DOHH2 (cell line): ENCODE data around the gene SLC50A1.

Source experiments
- H3F3A ChIP-seq: fragments of 200-600 bp; sonication (generic), shearing (Covaris generic); 2 replicates; pipeline ENCODE4 v1.6.0; 2016; ENCODE audit warnings: antibody characterized with exemption, mild to moderate bottlenecking; ENCODE audit not compliant: control insufficient read depth, insufficient read depth
- H3K27ac ChIP-seq: fragments of 200-600 bp; sonication (generic); 2 replicates; pipeline ENCODE4 v1.5.1; 2014; ENCODE audit warnings: low read depth, mild to moderate bottlenecking, low read length, moderate library complexity
- H3K27me3 ChIP-seq: fragments of 200-600 bp; sonication (generic); 2 replicates; pipeline ENCODE4 v1.6.1; 2014; ENCODE audit warnings: mild to moderate bottlenecking, low read length, mixed read lengths; ENCODE audit not compliant: control insufficient read depth
- H3K36me3 ChIP-seq: fragments of 200-600 bp; sonication (generic); 2 replicates; pipeline ENCODE4 v1.6.1; 2014; ENCODE audit warnings: mild to moderate bottlenecking, low read length, moderate library complexity, mixed read lengths; ENCODE audit not compliant: control insufficient read depth
- H3K4me1 ChIP-seq: fragments of 200-600 bp; sonication (generic); 2 replicates; pipeline ENCODE4 v1.6.1; 2014; ENCODE audit warnings: mild to moderate bottlenecking, low read length, mixed read lengths; ENCODE audit not compliant: control insufficient read depth
- H3K4me2 ChIP-seq: fragments of 200-600 bp; sonication (generic); 2 replicates; pipeline ENCODE4 v1.6.0; 2014; ENCODE audit warnings: mild to moderate bottlenecking, low read length, moderate library complexity
- H3K4me3 ChIP-seq: fragments of 200-600 bp; sonication (generic); 2 replicates; pipeline ENCODE4 v1.5.1; 2014; ENCODE audit warnings: mild to moderate bottlenecking, low read length, mixed read lengths
- H3K79me2 ChIP-seq: fragments of 200-600 bp; sonication (generic); 2 replicates; pipeline ENCODE4 v1.6.1; 2014; ENCODE audit warnings: mild to moderate bottlenecking, low read length, mixed read lengths; ENCODE audit not compliant: control insufficient read depth
- H3K9me2 ChIP-seq: fragments of 200-600 bp; sonication (generic); replicated peaks from 2 replicates; pipeline ENCODE4 v1.6.1; 2014; ENCODE audit warnings: mild to moderate bottlenecking, low read length, mixed read lengths; ENCODE audit not compliant: control insufficient read depth
- H3K9me3 ChIP-seq: fragments of 200-600 bp; sonication (generic); 2 replicates; pipeline ENCODE4 v1.6.1; 2014; ENCODE audit warnings: antibody characterized with exemption, low read length, mixed read lengths; ENCODE audit not compliant: control insufficient read depth, insufficient read depth
- H4K20me1 ChIP-seq: fragments of 200-600 bp; sonication (generic); 2 replicates; pipeline ENCODE4 v1.6.0; 2014; ENCODE audit warnings: low read depth, mild to moderate bottlenecking, antibody characterized with exemption, low read length, moderate library complexity; ENCODE audit not compliant: control insufficient read depth, insufficient read depth
- CTCF ChIP-seq: fragments of 200-600 bp; sonication (generic); IDR thresholded peaks from one replicate; pipeline ENCODE4 v1.5.1; 2014; ENCODE audit warnings: antibody characterized with exemption, mild to moderate bottlenecking, low read depth, low read length; ENCODE audit not compliant: poor library complexity, severe bottlenecking
- EZH2phosphoT487 ChIP-seq: fragments of 200-600 bp; sonication (generic); IDR thresholded peaks from 2 replicates; pipeline ENCODE4 v1.6.1; 2017; ENCODE audit warnings: borderline replicate concordance, mild to moderate bottlenecking, antibody characterized with exemption, low read length, moderate library complexity, mixed read lengths

The SLC50A1 gene

GRCh38 chr1:155168456-155169210 lies 33.0 kb downstream of the SLC50A1 start:
- Histone ChIP-seq H3K79me2 (peaks cover 20% of the 10 kb centered on the region), H3K9me3 (no peaks in the 10 kb centered on the region), H3K9me2 (no peaks in the 10 kb centered on the region), H3K4me1 (peaks cover 46% of the 10 kb centered on the region), H3K4me2 (no peak overlapping the region), H3K27ac (no peak overlapping the region), H3F3A (peaks cover 6% of the 10 kb centered on the region; the same call in 1 of the 2 replicates), H3K27me3 (no peaks in the 10 kb centered on the region), H3K36me3 (peaks cover 30% of the 10 kb centered on the region), H3K4me3 (no peak overlapping the region), H4K20me1 (no peaks in the 10 kb centered on the region)
- TF ChIP-seq EZH2phosphoT487: no peak
- TF ChIP-seq CTCF: no peak

- TF ChIP-seq CTCF (no peak), EZH2phosphoT487 (no peak)
- Histone ChIP-seq H3K36me3 (peaks cover 30% of the 10 kb centered on the region), H4K20me1 (no peaks in the 10 kb centered on the region), H3K4me2 (no peak overlapping the region), H3K27me3 (no peaks in the 10 kb centered on the region), H3K9me3 (no peaks in the 10 kb centered on the region), H3K79me2 (peaks cover 20% of the 10 kb centered on the region), H3K4me1 (peaks cover 55% of the 10 kb centered on the region), H3K4me3 (no peak overlapping the region), H3K9me2 (no peaks in the 10 kb centered on the region), H3F3A (peaks cover 6% of the 10 kb centered on the region; the same call in 1 of the 2 replicates), H3K27ac (no peak overlapping the region)
Observed at GRCh38 chr1:155169541-155169940, 33.9 kb downstream of the SLC50A1 start.

- TF ChIP-seq EZH2phosphoT487 (no peak), CTCF (no peak)
- Histone ChIP-seq H3K79me2 (peaks cover 20% of the 10 kb centered on the region), H3K36me3 (peaks cover 30% of the 10 kb centered on the region), H3F3A (peaks cover 9% of the 10 kb centered on the region; the same call in 1 of the 2 replicates), H3K4me1 (peaks cover 54% of the 10 kb centered on the region), H3K9me2 (no peaks in the 10 kb centered on the region), H3K4me3 (no peak overlapping the region), H3K27ac (no peak overlapping the region), H4K20me1 (no peaks in the 10 kb centered on the region), H3K27me3 (no peaks in the 10 kb centered on the region), H3K9me3 (no peaks in the 10 kb centered on the region), H3K4me2 (no peak overlapping the region)
Observed at GRCh38 chr1:155170101-155170785, 34.6 kb downstream of the SLC50A1 start.
